ENCODE results near the gene VWF.

GRCh38 chr12:5923751-5924150 lies 200.7 kb downstream of the VWF start:
- TF ChIP-seq POLR2AphosphoS5 (IDR thresholded peaks at IDR 0.05) (no peak), CTCF (IDR thresholded peaks at IDR 0.05) (no peak)
